Naive thymus-derived CD8-positive, alpha-beta T cell (primary cell): ENCODE measurements around the gene DPP9. TPM values are rescaled to one million over a fixed set of nuclear protein-coding genes. Genes with fewer than 3 reads are reported as not detected.
"Not testable (repeated sequence)": the region's sequence is repeated elsewhere in the genome, so short reads cannot be mapped to it uniquely, and the experiment has no call there.

Experiments used
- ATAC-seq, 2 donors: fragments of 150-1000 bp; cut with Tn5 transposase in 1 of 2; sonication (Bioruptor Pico), chemical (Tn5 transposase) in 1 of 2; 1 replicate in 1 of 2; 2 replicates in 1 of 2; pipeline ENCODE4 v1.10.0; 2021; ENCODE audit warnings: mild to moderate bottlenecking in 2 of 2, moderate library complexity in 2 of 2
- POLR2A ChIA-PET: fragments of 350-600 bp; sonication (Branson Sonifier 250); formaldehyde crosslinking; loops from one replicate; lab custom pipeline; 2021; ENCODE audit warnings: antibody characterized with exemption; lab: Charles Lee
- DNase-seq, 10 donors: peaks; one replicate each; pipeline versions ENCODE4 v3.0.0 to v3.0.0-alpha.2; 2020 to 2022
- H3K27ac Mint-ChIP-seq, 10 donors: one replicate each; pipeline ENCODE4 v1.8.0; 2020 to 2022; ENCODE audit warnings: mild to moderate bottlenecking in 10 of 10, mixed read lengths in 10 of 10, moderate library complexity in 4 of 10, inconsistent platforms in 1 of 10
- H3K27me3 Mint-ChIP-seq, 5 donors: one replicate each; pipeline ENCODE4 v1.8.0; 2021 to 2022; ENCODE audit warnings: mixed read lengths in 5 of 5
- H3K36me3 Mint-ChIP-seq, 3 donors: one replicate each; pipeline ENCODE4 v1.8.0; 2020 to 2022; ENCODE audit warnings: mixed read lengths in 3 of 3, mild to moderate bottlenecking in 2 of 3, inconsistent platforms in 1 of 3
- H3K4me1 Mint-ChIP-seq, 4 donors: one replicate each; pipeline ENCODE4 v1.8.0; 2021 to 2022; ENCODE audit warnings: mixed read lengths in 4 of 4
- H3K4me3 Mint-ChIP-seq, 10 donors: one replicate each; pipeline ENCODE4 v1.8.0; 2020 to 2022; ENCODE audit warnings: mild to moderate bottlenecking in 10 of 10, mixed read lengths in 10 of 10, moderate library complexity in 6 of 10, inconsistent platforms in 1 of 10
- H3K9me3 Mint-ChIP-seq, 9 donors: one replicate each; pipeline ENCODE4 v1.8.0; 2020 to 2022; ENCODE audit warnings: mixed read lengths in 9 of 9, mild to moderate bottlenecking in 3 of 9, inconsistent platforms in 1 of 9, moderate library complexity in 1 of 9
- polyA plus RNA-seq, 3 donors: library from polyadenylated mRNA; unstranded; fragments of 300-500 nt; fragmentation: Illumina TruSeq; gene quantifications; one replicate each; pipeline ENCODE4 v1.2.3, GENCODE V29; 2021
- total RNA-seq, 8 experiments: library from RNA in 2 of 8; stranded (reverse) in 2 of 8; gene quantifications; one replicate each; pipeline ENCODE4 v1.2.3 and lab custom pipeline; 2021 to 2026

DPP9 gene
- total and polyA plus RNA-seq, 5 experiments from 2014 or later, result 16.1 to 86.6 (median 30.6) TPM

- no peak overlapping the region for H3K4me3 Mint-ChIP-seq
These were observed 31.2 kb downstream of the DPP9 start for GRCh38 chr19:4692251-4693077.

GRCh38 chr19:4691373-4691772 lies 32.3 kb downstream of the DPP9 start:
- Mint-ChIP-seq H3K27me3 (no peaks in the 10 kb centered on the region), H3K4me3 (no peak overlapping the region), H3K9me3 (no peaks in the 10 kb centered on the region), H3K36me3 (peaks cover 0 to 66% (median 16%) of the 10 kb centered on the region in 3 donors), H3K4me1 (peaks cover 0 to 6% (median 0%) of the 10 kb centered on the region in 4 donors), H3K27ac (no peak overlapping the region)
- ATAC-seq (no peak), DNase-seq (no peak)
- POLR2A ChIA-PET, result no interaction called here

More at GRCh38 chr19:4692251-4693077, 31.2 kb downstream of the DPP9 start:
- Mint-ChIP-seq H3K36me3 (peaks cover 0 to 69% (median 19%) of the 10 kb centered on the region in 3 donors), H3K27me3 (no peaks in the 10 kb centered on the region), H3K27ac (no peak overlapping the region), H3K4me1 (peaks cover 0 to 6% (median 0%) of the 10 kb centered on the region in 4 donors), H3K9me3 (no peaks in the 10 kb centered on the region)
- DNase-seq (no peak), ATAC-seq (no peak)
- POLR2A ChIA-PET, result interaction anchor here (0.6 kb wide), 1 partner anchor 161 kb away, joined by 4 read pairs; no protein-coding TSS in a partner anchor

- ATAC-seq (no peak), DNase-seq (no peak)
- POLR2A ChIA-PET, result no interaction called here
- peaks cover 0 to 61% (median 16%) of the 10 kb centered on the region in 3 donors for H3K36me3 Mint-ChIP-seq
- H3K9me3 Mint-ChIP-seq, result no peaks in the 10 kb centered on the region
- H3K4me1 Mint-ChIP-seq, result peaks cover 0 to 6% (median 0%) of the 10 kb centered on the region in 4 donors
- H3K27me3 Mint-ChIP-seq, result no peaks in the 10 kb centered on the region
- no peak overlapping the region for H3K4me3 Mint-ChIP-seq
- H3K27ac Mint-ChIP-seq, result peak overlapping the region in 3 of 10 donors; percentile 1 to 84 (median 60)
These were observed 33.3 kb downstream of the DPP9 start for GRCh38 chr19:4690361-4690760.

DNA sequence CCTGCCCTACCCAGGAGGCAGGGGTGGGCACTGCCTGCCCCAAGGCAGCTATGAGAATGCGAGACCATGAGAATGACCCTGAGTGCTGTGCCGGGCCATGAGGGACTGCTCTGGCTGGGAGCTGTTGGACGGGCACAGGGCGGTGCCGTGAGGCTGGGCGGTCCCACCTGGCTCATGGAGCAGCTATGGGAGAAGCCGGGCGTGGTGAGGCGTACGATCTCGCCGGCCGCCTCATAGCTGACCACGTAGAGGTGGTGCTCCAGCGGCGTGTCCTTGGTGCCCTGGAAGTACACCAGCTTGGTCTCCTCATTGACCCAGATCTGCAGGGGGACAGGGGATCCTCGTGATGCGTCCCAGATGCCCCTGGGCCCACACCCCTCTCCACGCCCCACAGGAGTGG lies 34.2 kb downstream of the DPP9 start:
- H3K9me3 Mint-ChIP-seq, result no peaks in the 10 kb centered on the region
- peaks cover 0 to 4% (median 0%) of the 10 kb centered on the region in 4 donors for H3K4me1 Mint-ChIP-seq
- H3K27me3 Mint-ChIP-seq, result no peaks in the 10 kb centered on the region
- POLR2A ChIA-PET, result no interaction called here
- no peak for ATAC-seq
- H3K36me3 Mint-ChIP-seq, result peaks cover 0 to 54% (median 11%) of the 10 kb centered on the region in 3 donors
- no peak overlapping the region for H3K27ac Mint-ChIP-seq
- no peak overlapping the region for H3K4me3 Mint-ChIP-seq
- no peak for DNase-seq

- Mint-ChIP-seq H3K36me3 (peaks cover 0 to 51% (median 6%) of the 10 kb centered on the region in 3 donors), H3K4me3 (no peak overlapping the region), H3K27ac (no peak overlapping the region), H3K4me1 (peaks cover 0 to 2% (median 0%) of the 10 kb centered on the region in 4 donors), H3K9me3 (no peaks in the 10 kb centered on the region), H3K27me3 (no peaks in the 10 kb centered on the region)
- POLR2A ChIA-PET, result no interaction called here
- ATAC-seq (no peak), DNase-seq (no peak)
These were observed 35.1 kb downstream of the DPP9 start for GRCh38 chr19:4688587-4688986.

DNA sequence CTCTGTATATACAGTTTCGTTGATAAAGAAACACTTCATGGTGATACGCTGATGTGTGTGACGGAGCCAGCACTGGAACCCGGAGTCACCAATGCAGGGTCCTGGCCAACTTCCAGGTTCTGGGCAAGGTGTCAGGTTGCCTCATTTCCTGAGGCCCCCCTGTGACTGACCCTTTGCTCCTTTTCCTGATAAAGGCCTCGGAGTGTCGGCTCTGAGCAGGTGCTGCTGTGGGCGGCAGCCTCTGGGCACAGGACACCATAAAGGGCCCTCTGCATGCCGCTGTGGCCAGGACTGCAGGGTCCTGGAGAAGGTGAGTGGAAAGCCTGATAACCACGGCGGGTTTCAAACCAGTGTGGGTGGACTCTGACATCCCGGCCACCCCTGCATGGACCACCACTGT lies 36.2 kb downstream of the DPP9 start:
- POLR2A ChIA-PET, result no interaction called here
- peaks cover 0 to 2% (median 0%) of the 10 kb centered on the region in 4 donors for H3K4me1 Mint-ChIP-seq
- no peak overlapping the region for H3K27ac Mint-ChIP-seq
- H3K9me3 Mint-ChIP-seq, result no peaks in the 10 kb centered on the region
- no peak overlapping the region for H3K4me3 Mint-ChIP-seq
- no peak for ATAC-seq
- DNase-seq, result no peak
- H3K36me3 Mint-ChIP-seq, result peaks cover 0 to 48% (median 6%) of the 10 kb centered on the region in 3 donors
- no peaks in the 10 kb centered on the region for H3K27me3 Mint-ChIP-seq

DNA sequence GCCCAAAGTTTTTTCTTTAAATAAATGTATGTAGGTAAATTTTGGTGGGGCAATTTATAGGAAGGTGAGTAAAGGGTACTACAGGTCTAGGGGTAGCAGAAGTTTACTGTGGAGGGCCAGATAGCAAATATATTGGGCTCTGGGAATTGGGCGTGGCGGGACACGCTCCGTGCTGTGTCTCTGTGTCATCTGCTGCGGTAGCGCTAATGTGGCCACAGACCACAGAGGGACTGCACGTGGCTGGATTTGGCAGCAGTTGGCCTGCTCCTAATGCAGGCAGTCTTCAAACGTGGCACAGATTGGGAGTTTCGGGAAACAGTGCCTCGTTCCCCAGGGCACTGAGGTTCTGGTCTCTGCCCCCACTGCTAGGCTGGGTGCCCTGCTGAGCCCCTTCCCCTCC lies 36.9 kb downstream of the DPP9 start:
- Mint-ChIP-seq H3K27ac (peak overlapping the region in 1 of 10 donors; percentile 4), H3K36me3 (peaks cover 0 to 43% (median 6%) of the 10 kb centered on the region in 3 donors), H3K27me3 (no peaks in the 10 kb centered on the region), H3K4me3 (no peak overlapping the region), H3K9me3 (no peaks in the 10 kb centered on the region), H3K4me1 (no peaks in the 10 kb centered on the region)
- no peak for ATAC-seq
- POLR2A ChIA-PET, result no interaction called here
- no peak for DNase-seq

GRCh38 chr19:4684312-4685095 lies 39.1 kb downstream of the DPP9 start:
- DNase-seq, result no peak
- POLR2A ChIA-PET, result no interaction called here
- H3K4me1 Mint-ChIP-seq, result no peaks in the 10 kb centered on the region
- H3K36me3 Mint-ChIP-seq, result peaks cover 0 to 34% (median 2%) of the 10 kb centered on the region in 3 donors
- no peaks in the 10 kb centered on the region for H3K9me3 Mint-ChIP-seq
- ATAC-seq, result no peak
- H3K27ac Mint-ChIP-seq, result no peak overlapping the region
- H3K4me3 Mint-ChIP-seq, result no peak overlapping the region
- H3K27me3 Mint-ChIP-seq, result no peaks in the 10 kb centered on the region

- Mint-ChIP-seq H3K27me3 (no peaks in the 10 kb centered on the region), H3K36me3 (peaks cover 0 to 38% (median 0%) of the 10 kb centered on the region in 3 donors), H3K9me3 (no peaks in the 10 kb centered on the region), H3K27ac (no peak overlapping the region), H3K4me1 (no peaks in the 10 kb centered on the region), H3K4me3 (no peak overlapping the region)
- no peak for ATAC-seq
- DNase-seq, result no peak
- POLR2A ChIA-PET, result no interaction called here
These were observed 41.0 kb downstream of the DPP9 start for GRCh38 chr19:4682417-4683200.

- not testable (repeated sequence) for DNase-seq, H3K9me3 Mint-ChIP-seq, ATAC-seq, H3K4me3 Mint-ChIP-seq, H3K27me3 Mint-ChIP-seq, H3K4me1 Mint-ChIP-seq
- Mint-ChIP-seq H3K36me3 (peaks cover 0 to 27% (median 4%) of the 10 kb centered on the region in 3 donors), H3K27ac (peak overlapping the region in 1 of 10 donors; percentile 77)
- POLR2A ChIA-PET, result interaction anchor here (0.6 kb wide), 1 partner anchor 125 kb away, joined by 3 read pairs; no protein-coding TSS in a partner anchor
These were observed 43.6 kb downstream of the DPP9 start for GRCh38 chr19:4680021-4680420.

DNA sequence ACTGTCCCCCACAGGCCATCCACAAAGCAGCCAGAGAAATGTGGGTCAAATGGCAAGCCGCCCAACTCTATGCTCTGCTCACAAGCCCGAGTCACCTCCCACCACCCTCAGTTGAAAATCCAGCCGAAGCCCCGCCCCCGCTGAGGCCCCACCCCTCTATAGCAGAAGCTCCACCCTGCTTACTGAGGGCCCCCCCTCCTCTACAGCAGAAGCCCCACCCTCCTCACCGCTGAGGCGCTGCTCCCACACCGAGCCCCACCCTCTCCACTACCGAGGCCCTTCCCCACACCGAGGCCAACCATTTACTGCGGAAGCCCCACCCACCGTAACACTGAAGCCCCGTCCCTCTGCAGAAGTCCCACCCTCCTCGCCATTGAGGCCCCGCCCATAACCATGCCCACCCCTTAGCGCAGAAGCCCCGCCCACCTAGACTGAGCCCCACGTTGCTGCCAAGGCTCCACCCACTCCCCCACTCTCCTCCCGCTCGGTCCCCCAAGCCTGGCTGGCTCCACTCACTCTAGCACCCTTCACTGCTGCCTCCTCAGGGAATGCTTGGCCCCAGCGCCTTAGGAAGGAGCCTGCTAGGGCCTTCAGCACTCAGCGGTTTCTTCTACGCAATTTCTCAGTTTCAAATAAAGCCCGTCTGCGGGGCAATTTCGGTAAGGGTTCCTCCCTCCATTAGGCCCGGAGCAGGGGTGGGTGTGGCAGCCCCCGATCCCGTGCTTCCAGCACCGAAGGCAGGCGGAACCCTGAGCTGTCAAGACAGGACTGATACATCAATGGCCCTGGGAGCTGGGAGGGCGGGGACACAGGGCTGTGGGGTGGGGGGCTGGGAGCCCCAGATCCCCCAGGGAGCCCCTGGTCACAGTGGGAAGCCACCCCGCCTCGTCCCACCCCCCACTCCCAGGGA lies 44.5 kb downstream of the DPP9 start:
- H3K4me1 Mint-ChIP-seq, result peaks cover 0 to 1% (median 0%) of the 10 kb centered on the region in 4 donors
- peaks cover 0 to 28% (median 4%) of the 10 kb centered on the region in 3 donors for H3K36me3 Mint-ChIP-seq
- POLR2A ChIA-PET, result no interaction called here
- H3K27me3 Mint-ChIP-seq, result no peaks in the 10 kb centered on the region
- peak overlapping the region in 1 of 10 donors; percentile 44 for H3K27ac Mint-ChIP-seq
- ATAC-seq (peak; percentile 44 to 64), DNase-seq (peak in 4 of 10 donors; percentile 11 to 13 (median 12))
- H3K4me3 Mint-ChIP-seq, result no peak overlapping the region
- no peaks in the 10 kb centered on the region for H3K9me3 Mint-ChIP-seq
